ENCODE data around the gene DLG1.

Gene DLG1

DNA sequence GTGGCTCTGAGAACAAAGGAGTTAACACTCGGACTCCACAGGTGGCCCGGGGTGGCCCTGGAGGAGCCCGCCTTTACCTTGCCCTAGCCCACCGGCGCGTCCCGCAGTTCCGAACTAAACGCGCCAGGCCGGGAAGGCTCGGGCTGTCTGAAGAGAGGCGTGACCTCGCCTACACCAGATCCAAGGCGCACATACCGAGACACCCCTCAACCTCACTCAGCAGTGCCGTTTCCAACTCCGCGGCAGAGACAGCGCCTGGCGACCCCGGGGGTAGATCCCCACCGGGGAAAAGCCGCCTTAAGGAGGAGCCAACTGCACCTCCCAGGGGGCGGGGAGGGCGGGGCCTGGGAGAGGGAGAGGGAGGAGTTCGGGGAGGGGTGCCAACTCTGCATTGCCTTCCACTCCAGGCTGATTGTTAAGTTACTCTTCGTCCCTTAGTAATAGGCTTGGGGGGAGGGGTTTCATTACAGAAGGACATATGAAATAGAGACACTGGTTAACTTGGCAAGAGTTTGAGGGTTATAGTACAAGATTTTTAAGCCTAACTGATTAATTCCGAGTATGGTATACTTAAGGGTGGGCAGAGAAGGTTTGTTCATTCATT, at the start of gene DLG1:
TSS of gene DLG1 (minus strand) at position 272 of the 604 bp plus-strand sequence. CDS start 1,408 bp downstream, outside the sequence.
- DNase-seq: peak; percentile 94

DNA sequence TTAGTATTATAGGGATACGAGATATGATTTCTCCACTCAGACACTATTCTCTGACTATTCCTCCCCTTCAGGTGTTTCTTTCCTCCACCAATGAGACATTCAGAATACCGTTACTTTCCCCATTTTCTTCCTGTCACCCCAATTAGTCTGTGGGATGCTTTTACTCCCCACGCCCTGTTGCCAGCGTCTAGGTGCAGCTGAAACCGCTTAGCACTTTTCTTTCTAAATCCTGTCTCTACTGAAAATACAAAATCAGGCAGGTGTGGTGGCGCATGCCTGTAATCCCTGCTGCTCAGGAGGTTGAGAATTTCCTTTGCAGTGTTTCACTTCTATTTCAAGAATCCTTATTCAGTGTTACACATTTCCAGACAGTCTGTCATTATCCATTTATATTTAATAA, 49.6 kb upstream of the DLG1 start:
- no peak for DNase-seq

DNA sequence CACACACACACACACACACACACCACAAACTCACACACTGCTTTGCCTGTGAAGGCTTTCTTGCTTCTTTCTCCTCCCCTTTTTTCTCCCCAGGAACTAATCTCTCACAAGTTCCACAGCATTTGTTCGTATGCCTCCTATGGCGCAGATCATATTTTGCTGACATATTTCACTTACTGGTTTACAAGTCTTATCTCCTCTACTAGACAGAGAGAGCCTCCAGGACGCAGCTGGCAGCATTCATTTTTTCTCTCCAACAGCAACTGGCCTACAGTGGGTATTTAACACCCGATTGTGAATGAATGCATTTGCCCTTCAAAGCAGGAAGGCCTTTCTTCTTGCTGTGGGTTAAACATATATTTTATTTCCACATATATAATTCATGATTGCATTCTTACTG, 47.0 kb upstream of the DLG1 start:
- DNase-seq: no peak

DNA sequence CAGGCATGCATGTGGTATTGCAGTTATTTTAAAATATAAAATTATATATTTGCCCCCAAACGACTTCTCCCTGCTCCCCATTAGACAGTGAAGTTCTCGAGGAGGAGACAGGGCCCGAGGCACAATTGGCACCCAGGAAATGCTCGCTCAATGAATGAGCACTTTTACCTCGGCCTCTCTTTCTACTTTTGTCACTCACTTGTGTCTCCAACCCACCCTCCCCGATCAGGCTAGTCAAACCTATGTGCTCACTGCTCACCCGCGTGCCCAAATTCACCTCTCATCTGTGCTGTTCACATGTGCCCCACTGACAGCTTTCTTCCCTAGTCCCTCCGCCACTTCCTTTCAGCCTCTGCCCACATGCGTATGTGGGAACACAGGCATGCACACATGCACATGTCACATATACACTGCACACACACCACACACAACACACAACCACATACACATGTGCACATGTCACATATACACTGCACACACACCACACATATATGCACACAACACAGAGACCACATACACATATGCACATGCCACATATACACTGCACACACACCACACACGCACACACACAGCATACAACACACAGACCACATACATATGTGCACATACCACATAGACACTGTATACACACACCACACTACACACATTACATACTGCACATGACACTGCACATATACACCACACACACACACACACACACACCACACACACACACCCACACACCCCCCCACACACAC, 46.3 kb upstream of the DLG1 start:
- DNase-seq: no peak

DNA sequence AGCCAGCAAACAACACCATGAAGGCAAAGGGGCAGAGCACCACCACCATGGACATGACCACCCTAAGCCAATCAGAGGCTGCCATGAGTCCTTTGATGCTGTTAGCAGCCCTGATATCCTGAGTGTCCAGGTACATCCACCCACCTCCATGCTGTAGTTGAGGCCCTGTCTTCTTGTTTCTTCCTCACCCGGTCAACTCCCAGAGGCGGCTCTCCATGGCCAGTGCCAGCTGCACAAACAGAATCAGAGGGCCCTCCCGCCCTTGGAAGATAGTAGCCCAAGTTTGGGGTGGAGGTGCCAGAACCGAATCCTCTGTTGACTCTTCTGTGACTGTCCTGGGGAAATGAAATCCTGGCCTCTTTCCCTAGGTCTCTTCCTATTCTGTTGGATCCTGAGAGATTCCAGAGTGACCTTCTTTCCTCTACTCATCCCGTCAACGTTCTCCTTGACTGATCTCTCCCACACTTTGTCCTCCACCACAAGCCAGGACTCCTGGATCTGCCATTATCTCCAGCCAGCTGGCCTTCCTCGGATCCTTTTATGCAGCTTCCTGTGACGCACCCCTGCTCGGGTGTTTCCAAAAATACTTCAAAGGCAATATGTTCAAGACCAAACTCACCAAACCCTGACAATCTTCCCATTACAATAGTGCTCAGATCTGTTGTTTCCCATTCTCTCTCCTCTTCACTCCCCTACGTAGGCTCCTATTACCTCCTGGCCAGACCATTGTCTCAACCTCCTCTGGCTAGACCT, 45.4 kb upstream of the DLG1 start:
- DNase-seq: no peak

DNA sequence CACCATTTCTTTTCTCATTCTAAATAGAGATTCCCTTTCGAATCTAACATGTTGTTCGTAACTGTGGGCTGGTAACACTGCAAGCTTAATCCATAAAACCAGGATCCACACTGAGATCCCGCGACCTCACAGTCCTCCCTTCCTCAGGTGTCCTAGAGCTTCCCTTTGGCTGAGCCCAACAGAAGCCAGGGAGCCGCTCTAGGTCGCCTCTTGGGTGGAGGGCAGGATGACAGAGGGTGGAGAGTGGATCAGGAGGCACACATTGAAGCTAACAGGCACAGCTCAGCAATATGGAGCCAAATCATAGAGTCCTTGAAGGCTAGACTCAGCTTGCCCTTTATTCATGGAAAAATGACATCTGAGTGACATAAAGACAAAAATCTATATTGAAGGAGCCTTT, 44.7 kb upstream of the DLG1 start:
- no peak for DNase-seq

DNA sequence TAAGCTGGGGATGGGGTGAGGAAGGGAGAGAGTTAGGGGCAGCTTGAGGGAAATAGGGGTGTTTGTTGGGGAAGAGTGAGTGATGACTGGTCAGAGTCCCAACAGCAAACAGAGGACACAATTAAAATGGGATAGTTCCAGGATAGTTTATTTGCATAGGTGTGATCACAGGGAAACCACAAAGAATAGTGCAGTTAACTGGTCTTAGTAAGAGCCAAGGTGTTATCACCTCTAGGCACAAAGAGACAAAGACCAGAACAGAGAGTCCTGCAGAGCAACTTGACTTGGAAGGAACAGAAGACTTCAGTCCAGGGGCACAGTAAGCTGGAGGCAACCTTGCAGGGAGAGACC, 42.1 kb upstream of the DLG1 start:
- no peak for DNase-seq

DNA sequence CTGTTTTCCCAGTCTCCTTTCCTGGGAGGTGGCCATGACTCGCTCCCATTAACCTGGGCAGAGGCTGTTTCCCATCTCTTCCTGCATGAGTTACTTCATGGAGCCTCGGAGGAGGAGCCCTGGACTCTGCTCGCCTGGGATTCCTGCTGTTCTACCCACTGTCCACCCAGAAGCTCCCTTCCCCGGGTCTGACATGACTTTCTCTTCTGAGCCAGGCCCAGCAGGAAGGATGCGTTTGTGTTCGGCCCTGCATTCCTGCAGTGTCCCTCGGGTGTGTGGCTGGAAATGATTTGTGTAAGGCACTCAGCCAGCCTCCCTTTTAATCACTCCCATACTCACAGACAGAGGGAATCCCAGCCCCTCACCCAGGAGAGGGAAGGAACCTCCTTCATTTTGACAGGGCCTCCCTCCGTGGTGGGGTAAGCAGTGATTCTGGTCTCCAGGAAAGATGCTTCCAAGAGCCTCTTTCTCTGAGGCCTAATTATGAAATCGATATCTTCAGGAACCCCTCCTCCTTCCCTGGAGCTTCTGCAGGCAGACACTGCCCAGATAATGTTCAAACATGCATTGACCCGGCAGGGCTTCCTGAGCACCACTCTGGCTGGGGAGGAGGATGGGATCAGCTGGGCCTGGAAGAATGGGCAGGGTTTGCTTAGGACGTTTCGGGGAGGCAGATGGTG, 41.6 kb upstream of the DLG1 start:
- DNase-seq: no peak

DNA sequence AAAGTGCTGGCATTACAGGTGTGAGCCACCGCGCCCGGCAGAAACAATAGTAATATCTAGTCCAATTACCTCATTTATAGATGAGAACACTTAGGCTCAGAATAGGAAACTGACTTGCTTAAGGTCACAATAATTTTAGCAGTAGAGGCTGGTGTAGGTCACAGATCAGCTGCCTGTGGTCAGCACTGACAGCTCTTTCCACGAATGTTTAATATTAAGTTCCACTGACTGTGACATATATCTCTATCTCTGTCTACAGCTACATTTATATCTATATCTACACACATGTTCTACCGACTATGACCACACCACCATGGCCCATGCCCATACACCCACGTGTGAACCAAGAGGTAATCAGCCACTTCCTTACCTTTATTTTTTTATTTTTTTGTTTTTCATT, 40.2 kb upstream of the DLG1 start:
- peak; percentile 56 for DNase-seq

DNA sequence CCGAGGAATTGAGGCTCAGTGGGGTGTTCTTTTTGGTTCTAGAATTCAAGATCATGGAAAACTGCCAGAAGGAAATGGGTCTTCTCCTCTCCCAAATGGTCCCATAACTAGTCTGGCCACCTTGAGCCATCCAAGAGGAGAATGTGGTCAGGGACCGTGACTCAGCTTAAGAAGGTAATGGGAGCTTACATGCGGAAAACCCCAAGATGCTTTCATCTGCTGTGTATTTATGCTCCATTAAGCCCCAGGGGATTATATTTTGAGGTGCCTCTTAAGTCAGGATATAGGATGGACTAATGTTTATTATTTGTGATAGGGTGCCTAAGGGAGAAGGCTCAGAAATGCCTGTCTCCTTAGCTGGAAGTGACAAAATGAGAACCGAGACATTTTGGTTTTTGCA, 39.2 kb upstream of the DLG1 start:
- DNase-seq: no peak

DNA sequence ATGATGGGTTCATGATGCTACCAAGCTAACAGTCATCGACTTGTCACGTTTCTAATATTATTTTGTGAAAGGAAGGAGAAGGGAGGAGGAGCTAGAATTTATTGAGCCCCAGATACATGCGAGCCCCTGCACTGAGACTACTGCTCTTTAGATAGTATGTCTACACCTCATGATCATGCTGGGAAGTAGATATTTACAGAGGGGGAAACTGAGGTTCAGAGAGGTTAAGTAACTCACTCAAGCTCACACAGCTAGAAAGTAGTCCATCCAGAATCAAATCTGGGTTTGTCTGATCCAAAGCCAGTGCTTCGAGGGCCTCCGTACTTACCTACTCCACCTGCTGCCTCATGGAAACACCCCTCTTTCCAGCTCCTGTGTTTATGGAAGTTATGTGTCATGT, 38.8 kb upstream of the DLG1 start:
- no peak for DNase-seq

DNA sequence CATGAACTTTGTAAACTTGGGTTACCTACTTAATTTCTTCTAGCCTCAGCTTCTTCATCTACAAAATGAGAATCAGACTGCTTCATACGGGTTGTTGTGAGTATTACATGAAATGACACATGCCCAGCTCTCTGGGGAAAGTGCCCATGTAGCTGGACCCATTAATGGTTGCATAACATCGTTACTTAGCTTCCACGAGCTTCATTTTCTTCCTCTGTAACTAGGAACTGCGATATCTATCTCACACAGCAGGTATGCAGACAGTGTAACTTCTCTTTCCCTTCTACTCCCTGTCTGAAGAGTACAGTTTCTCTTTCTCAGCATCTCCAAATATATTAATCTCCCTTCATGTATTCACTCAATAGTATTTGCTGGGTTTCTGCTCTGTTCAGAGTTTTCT, 37.9 kb upstream of the DLG1 start:
- DNase-seq: no peak

DNA sequence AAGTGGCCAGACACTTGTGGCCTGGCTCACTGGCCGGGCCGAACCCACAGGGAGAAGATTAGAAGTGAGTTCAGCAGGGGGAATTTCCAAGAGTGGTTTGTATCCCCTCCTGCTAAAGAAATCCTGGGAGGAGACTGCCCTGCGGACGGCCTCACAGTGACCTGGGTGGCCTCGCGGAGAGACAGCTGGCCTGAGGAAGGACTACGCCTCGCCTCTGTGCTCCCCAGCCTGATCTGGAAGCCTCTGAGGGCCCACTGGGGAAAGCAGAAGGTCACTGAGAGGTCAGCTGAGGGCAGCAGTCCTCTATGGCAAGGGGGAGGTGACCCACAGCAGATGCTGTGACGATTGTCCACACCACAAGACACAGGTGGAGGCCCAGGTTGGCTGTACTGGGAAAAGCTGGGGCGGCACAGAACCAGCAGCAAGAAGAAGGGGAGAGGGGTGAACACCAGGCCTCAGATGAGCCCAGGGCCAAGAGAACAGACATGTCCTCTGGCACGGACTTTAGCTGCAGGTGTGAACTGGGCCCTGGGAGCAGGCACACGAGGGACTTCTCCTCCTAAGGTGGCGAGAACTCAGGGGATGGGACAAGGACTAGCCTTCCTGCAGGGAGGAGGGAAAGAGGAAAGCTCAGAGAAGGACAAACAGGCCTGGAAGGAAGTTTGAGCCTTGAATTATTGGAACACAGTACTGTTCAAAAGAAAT, 37.2 kb upstream of the DLG1 start:
- DNase-seq: no peak

DNA sequence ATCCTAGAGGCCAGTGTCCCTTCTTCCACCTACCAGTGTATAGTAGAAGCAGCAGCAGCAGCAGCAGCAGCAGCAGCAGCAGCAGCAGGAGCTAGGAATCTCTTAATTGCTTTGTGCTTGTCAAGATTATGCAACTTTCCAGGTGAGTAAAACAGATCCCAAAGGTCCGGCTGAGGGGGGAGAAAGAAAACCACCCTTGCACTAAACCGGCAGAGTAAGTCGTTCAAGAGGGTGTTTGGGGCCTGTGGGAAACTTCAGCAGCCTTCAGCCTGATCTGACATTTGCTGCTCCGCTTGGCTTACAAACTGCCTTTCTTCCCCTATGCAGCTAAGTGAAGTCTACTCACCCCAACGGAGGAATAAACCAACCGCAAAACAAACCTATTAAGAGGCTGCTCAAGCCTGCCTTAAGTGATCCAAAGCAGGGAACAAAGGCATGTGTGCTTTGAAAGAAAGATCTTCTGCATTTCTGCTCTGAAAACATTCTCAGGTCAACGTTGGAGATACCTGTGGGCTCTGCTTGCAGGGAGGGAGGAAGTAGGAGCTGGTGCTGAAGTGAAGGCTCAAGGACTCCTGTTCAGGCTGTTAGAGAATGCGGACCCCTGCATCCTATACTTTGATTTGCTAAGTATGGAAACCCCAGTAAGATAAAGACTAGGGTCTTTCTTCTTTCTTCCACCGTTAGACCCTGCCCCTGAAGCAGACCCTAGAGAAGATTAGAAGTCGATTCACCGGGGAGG, 35.7 kb upstream of the DLG1 start:
- DNase-seq: no peak

DNA sequence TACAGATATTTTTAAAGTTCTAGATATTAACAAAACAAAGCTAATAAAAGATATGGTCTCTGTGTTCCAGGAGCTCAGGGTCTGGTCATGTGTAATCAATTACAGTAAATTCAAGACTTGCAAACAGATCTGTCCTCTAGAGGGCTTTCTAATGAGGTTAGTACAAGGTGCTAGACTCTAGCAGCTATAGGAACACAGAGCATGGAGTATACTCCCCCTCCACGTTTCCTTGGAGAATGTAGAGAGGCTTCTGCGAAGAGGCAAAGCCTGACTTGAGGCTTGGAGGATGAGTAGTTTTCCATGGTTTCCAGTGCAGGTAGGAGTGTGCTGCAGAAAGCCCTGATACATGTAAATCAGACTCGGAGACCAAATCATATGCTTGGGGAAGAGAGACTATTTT, 32.7 kb upstream of the DLG1 start:
- DNase-seq: peak; percentile 16

DNA sequence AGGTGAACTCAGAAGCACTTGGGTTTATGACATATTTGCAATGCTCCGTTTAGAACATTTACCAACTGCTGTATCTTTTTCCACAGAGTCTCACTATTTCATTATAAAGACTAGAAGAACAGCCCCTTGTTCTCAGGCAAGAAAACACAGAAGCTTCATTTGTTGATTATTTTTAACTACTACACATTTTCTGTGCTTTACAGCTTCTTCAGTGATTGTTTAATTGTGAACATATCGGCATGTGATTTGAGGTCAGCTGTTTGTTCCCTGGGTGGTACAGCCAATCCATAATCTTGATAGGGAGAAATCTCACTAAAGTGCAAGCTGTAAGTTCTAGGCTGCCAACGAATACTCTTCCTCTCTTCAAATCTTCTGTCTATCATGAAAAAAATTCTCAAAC, 31.0 kb upstream of the DLG1 start:
- no peak for DNase-seq

DNA sequence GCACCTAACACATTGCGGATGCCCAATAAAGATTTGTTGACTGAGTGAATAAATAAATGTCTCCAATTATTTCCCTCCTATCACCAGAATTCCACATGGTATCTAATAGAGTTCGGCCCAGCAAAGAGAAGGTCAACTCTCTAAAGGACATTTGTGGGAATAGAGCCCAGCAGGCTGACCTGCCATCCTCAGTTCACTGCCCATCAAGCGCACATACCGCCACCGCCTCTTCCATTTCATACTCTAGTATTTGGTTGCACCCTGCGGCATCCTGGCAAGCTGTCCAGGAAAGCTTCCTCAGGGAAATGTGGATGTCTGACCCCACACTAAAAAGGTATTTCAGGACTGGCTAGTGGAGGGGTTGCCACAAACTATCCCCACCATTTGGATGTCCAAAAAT, 29.8 kb upstream of the DLG1 start:
- no peak for DNase-seq

DNA sequence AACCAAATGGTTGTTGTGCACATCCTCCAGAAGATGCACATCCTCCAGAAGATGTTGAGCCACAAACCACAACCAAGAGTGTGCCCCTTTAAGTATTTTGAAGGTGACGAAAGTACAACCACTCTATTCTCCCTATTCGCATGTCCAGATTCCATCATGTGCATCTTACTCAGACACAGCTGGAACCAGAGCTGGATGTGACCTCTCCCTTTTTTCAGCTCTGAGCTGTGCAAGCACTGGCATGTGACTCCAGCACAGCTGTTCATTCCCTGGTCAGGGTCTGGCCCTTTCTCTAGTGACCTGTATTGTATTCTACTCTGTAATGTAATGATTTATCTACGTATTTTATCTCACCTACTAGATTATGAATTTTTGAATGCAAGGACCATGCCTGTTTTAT, 29.3 kb upstream of the DLG1 start:
- DNase-seq: no peak

DNA sequence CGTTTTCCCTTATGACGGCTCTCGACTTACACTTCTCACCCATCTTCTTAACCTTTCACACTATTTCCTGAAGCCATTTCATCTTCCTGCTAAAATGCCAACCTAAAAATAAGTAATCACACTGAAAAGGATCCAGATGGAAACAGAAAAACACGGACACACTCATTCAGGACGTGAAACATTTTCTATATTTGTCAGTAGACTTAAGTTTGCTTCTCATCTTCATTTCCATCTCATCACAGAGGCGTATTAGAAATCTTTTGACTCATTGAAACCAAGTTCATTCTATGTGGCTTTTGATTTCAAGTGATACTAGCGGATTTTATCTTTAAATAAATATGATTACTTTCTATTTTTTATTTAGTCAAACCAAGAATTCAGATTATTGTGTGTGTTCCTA, 27.4 kb upstream of the DLG1 start:
- DNase-seq: no peak

DNA sequence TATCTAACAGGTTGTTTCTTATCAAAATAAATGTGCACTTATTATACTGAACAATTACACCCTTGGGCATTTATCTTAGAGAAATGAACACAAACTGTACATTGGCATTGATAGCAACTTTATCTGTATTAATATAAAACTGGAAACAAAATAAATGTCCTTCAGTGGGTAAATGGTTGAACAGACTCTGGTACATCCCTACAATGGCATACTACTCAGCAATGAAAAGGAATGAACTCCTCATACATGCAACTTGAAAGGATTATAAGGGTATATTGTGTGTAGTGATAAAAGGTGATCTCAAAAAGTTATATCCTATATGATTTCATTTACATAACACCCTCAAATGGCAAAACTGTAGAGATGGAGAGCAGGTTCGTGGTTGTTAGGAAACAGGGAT, 23.7 kb upstream of the DLG1 start:
- DNase-seq: no peak

DNA sequence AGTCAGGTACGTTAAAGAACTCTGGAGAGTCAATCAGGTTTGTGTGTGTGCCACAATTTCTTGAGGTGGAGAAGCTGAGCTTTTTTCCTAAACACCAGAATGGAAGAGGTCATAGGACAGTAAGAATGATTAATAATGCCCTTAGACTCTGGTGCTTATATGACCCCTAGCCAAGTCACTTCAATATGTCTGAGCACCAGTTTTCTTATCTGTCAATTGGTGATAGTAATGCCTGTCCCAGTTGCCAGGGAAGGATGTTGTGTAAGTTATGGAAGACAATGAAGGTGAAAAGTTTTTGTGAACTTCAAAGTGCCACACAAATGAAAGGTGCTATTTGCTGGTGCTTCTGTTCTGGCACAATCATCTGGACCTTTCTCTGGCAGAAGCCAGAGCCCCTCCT, 22.2 kb upstream of the DLG1 start:
- no peak for DNase-seq

DNA sequence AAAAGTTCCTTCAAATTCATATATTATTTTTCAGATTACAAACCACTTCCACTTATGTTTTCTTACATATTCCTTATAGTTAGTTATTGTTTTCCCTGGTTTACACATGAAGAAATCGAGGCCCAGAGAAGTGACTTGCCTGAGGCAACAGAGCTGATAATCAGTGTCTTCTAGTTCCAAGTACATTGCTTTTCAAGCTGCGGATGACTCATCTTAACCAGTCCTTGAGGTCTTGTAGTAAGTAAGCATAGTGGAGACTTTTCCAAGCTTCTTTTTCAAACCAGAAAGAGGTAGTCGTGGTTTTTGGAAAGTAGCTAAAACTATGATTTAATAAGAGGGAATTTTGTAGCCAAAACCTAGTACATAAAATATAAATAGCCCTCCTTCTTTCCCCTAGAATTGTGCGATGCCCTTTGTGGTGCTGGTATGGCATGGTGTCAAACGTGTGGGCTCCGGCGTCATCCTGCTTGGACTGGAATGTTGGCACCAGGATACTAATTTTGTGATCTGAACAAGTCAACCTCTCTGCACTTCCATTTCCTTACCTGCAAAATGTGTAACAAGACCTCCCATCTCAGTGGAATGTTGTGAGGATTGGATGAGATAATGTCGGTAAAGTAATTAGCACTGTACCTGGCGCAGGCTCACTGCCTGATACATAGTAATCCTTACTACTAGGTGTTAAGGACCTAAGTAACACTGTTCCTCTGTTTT, 19.0 kb upstream of the DLG1 start:
- no peak for DNase-seq
